K562 (cell line): ENCODE results near the gene LPCAT3. TPM values are rescaled to one million over a fixed set of nuclear protein-coding genes. Genes with fewer than 3 reads are reported as not detected.

Source experiments
- ATAC-seq: fragments of 200-7000 bp; cut with Tn5 transposase; 3 replicates; pipeline ENCODE4 v1.9.1; 2020; ENCODE audit warnings: moderate library complexity
- BruUV-seq: library from RNA; stranded (reverse); fragments of 400-500 nt; replicated peaks from 2 replicates; lab custom pipeline; 2021; lab: Mats Ljungman, UMichigan
- CTCF ChIA-PET: fragments of 300-600 bp; formaldehyde crosslinking; extraction: SDS; loops from one replicate; lab custom pipeline; 2021; ENCODE audit warnings: low intra/inter-chr PET ratio; lab: Yijun Ruan, JAX
- POLR2A ChIA-PET: fragments of 300-600, 350-650 bp; sonication (Branson Sonifier 250); formaldehyde crosslinking; extraction: SDS; loops from one replicate; lab custom pipeline; 2021; ENCODE audit warnings: antibody characterized with exemption, inconsistent platforms; lab: Yijun Ruan, JAX
- DNase-seq, 4 experiments: peaks; one replicate each; pipeline versions ENCODE4 v3.0.0 to v3.0.0-alpha.2; 2011 to 2018; ENCODE audit warnings: low spot score in 3 of 4, mixed read lengths in 3 of 4; ENCODE audit errors: extremely low read depth in 1 of 4
- FAIRE-seq: peaks from 2 replicates; lab custom pipeline; 2011; peaks lifted over from hg19 to GRCh38; lab: Jason Lieb, UNC
- H2AFZ ChIP-seq: 2 replicates; pipeline ENCODE4 v1.6.0; 2011; ENCODE audit warnings: low read depth, low read length, control low read depth, inconsistent platforms
- H3K27ac ChIP-seq: fragments of 200-600 bp; 3 replicates; pipeline ENCODE4 v1.8.0; 2011; ENCODE audit warnings: low read depth, mild to moderate bottlenecking, control low read depth, inconsistent platforms, low read length, moderate library complexity, mixed read lengths; ENCODE audit errors: extremely low read depth
- H3K27me3 ChIP-seq, 2 experiments: fragments of 300-600 bp in 1 of 2; 2 replicates in 1 of 2; 3 replicates in 1 of 2; pipeline versions ENCODE4 v1.6.0 to v1.8.0; 2011; ENCODE audit warnings: inconsistent platforms in 2 of 2, low read length in 2 of 2, mild to moderate bottlenecking in 1 of 2, mixed read lengths in 1 of 2, moderate library complexity in 1 of 2; ENCODE audit not compliant: control insufficient read depth in 2 of 2, insufficient read depth in 2 of 2
- H3K36me3 ChIP-seq: fragments of 300-600 bp; 3 replicates; pipeline ENCODE4 v1.8.0; 2011; ENCODE audit warnings: mild to moderate bottlenecking, low read length, inconsistent platforms; ENCODE audit not compliant: control insufficient read depth, insufficient read depth
- H3K4me1 ChIP-seq, 2 experiments: fragments of 200-600 bp in 1 of 2; replicated peaks in 1 of 2; 2 replicates in 1 of 2; 3 replicates in 1 of 2; pipeline versions ENCODE4 v1.5.1 to v1.8.0; 2011; ENCODE audit warnings: inconsistent platforms in 2 of 2, low read length in 2 of 2, mild to moderate bottlenecking in 1 of 2, mixed read lengths in 1 of 2, moderate library complexity in 1 of 2; ENCODE audit not compliant: control insufficient read depth in 2 of 2, insufficient read depth in 2 of 2
- H3K4me2 ChIP-seq: 2 replicates; pipeline ENCODE4 v1.6.1; 2011; ENCODE audit warnings: low read length, control low read depth, inconsistent platforms, mixed read lengths; ENCODE audit not compliant: insufficient read depth
- H3K4me3 ChIP-seq: fragments of 200-600 bp; sonication (generic), shearing (Covaris generic); 2 replicates; pipeline ENCODE4 v1.5.1; 2016; ENCODE audit warnings: control low read depth, inconsistent platforms
- H3K79me2 ChIP-seq: fragments of 200-600 bp; 3 replicates; pipeline ENCODE4 v1.8.0; 2011; ENCODE audit warnings: low read length, inconsistent platforms; ENCODE audit not compliant: control insufficient read depth, insufficient read depth
- H3K9ac ChIP-seq, 2 experiments: 2 replicates each; pipeline versions ENCODE4 v1.6.0 to v1.6.1; 2011; ENCODE audit warnings: low read depth in 2 of 2, low read length in 2 of 2, control low read depth in 1 of 2, inconsistent platforms in 1 of 2, mild to moderate bottlenecking in 1 of 2, mixed read lengths in 1 of 2; ENCODE audit not compliant: insufficient read depth in 1 of 2
- H3K9me1 ChIP-seq: one replicate; pipeline ENCODE4 v1.6.0; 2011; ENCODE audit warnings: inconsistent platforms, mild to moderate bottlenecking, low read length, moderate library complexity; ENCODE audit not compliant: control insufficient read depth, insufficient read depth
- H3K9me3 ChIP-seq: replicated peaks from 2 replicates; pipeline ENCODE4 v1.5.1; 2011; ENCODE audit warnings: low read depth, low read length, inconsistent platforms; ENCODE audit not compliant: control insufficient read depth, insufficient read depth
- H4K20me1 ChIP-seq: replicated peaks from 2 replicates; pipeline ENCODE4 v1.6.1; 2011; ENCODE audit warnings: low read length, inconsistent platforms, mixed read lengths; ENCODE audit not compliant: control insufficient read depth, insufficient read depth
- ADNP ChIP-seq: fragments of 200-800 bp; sonication (Bioruptor generic); IDR thresholded peaks from 2 replicates; pipeline ENCODE4 v1.6.1; 2016; ENCODE audit warnings: missing genetic modification characterization, missing compliant biosample characterization
- ETS2 ChIP-seq: IDR thresholded peaks from 2 replicates; pipeline ENCODE4 v1.6.1; 2016; ENCODE audit warnings: borderline replicate concordance, missing genetic modification characterization, mild to moderate bottlenecking, moderate library complexity, missing compliant biosample characterization; ENCODE audit not compliant: poor library complexity, severe bottlenecking
- HEY1 ChIP-seq: fragments of 250-450 bp; sonication (Bioruptor Pico); IDR thresholded peaks from 2 replicates; pipeline ENCODE4 v1.5.0; 2020; ENCODE audit warnings: mild to moderate bottlenecking, moderate library complexity, borderline replicate concordance
- HNRNPL ChIP-seq: fragments of 200-400 bp; formaldehyde crosslinking; IDR thresholded peaks from 2 replicates; pipeline ENCODE4 v1.6.1; 2017; ENCODE audit warnings: low read depth, mild to moderate bottlenecking, low read length
- MAFG ChIP-seq: fragments of 450-650 bp; conservative IDR thresholded peaks from 2 replicates; pipeline ENCODE4 v1.6.1; 2016; ENCODE audit warnings: missing genetic modification characterization, missing compliant biosample characterization
- RBM15 ChIP-seq: fragments of 200-400 bp; formaldehyde crosslinking; IDR thresholded peaks from 2 replicates; pipeline ENCODE4 v1.6.1; 2018; ENCODE audit warnings: mild to moderate bottlenecking, low read length, moderate library complexity; ENCODE audit not compliant: insufficient read depth
- TEAD2 ChIP-seq: fragments of 450-650 bp; IDR thresholded peaks from 2 replicates; pipeline ENCODE4 v1.6.1; 2016; ENCODE audit warnings: missing genetic modification characterization, control low read depth, missing compliant biosample characterization
- ZKSCAN1 ChIP-seq: fragments of 150-350 bp; IDR thresholded peaks from 2 replicates; pipeline ENCODE4 v1.6.1; 2016; ENCODE audit warnings: low read depth, low read length
- ZNF354B ChIP-seq: fragments of 250-450 bp; sonication (Bioruptor Pico); IDR thresholded peaks from 2 replicates; pipeline ENCODE4 v1.4.0; 2020
- ZNF830 ChIP-seq: fragments of 250-450 bp; sonication (Bioruptor Pico); IDR thresholded peaks from 2 replicates; pipeline ENCODE4 v1.5.0; 2021; ENCODE audit warnings: mild to moderate bottlenecking
- WGBS: fragments of 100-300 bp; shearing (Covaris generic); methylation state at CpG from one replicate; pipeline ENCODE4 v1.1.6; 2016; ENCODE audit warnings: low coverage, mixed read lengths; ENCODE audit not compliant: insufficient coverage; ENCODE audit errors: missing lambda C conversion rate; 5-methylcytosine and 5-hydroxymethylcytosine counted together
- in situ Hi-C: fragments of 300-500 bp; cut with MboI; formaldehyde crosslinking; loops from 4 replicates; pipeline ENCODE4 v1.15.0; 2018; ENCODE audit warnings: inconsistent platforms, mixed read lengths
- intact Hi-C: fragments of 100-400 bp; cut with micrococcal nuclease; formaldehyde crosslinking; loops from 2 replicates; pipeline ENCODE4 v1.14.2; 2022
- polyA plus RNA-seq, 8 experiments: library from polyadenylated mRNA; depleted of rRNA in 4 of 8; stranded (reverse) in 5 of 8; unstranded in 3 of 8; fragments of >200 nt; fragmentation: Nextera tagmentation in 2 of 8; fragmentation: Illumina TruSeq in 1 of 8; extraction: Ambion mirVana in 2 of 8; extraction: Trizol in 1 of 8; gene quantifications; 2 replicates each; pipeline versions ENCODE4 v1.2.1 to v1.2.3, GENCODE V29; 2011 to 2014; ENCODE audit warnings: inconsistent platforms in 1 of 8, missing spikeins in 1 of 8
- total RNA-seq, 7 experiments: library from RNA; depleted of rRNA in 6 of 7; stranded (reverse); fragments of >200 nt in 6 of 7; fragmentation: Illumina TruSeq in 2 of 7; extraction: Trizol in 2 of 7; gene quantifications; 2 replicates each; pipeline versions ENCODE4 v1.2.1 to v1.2.3, GENCODE V29; 2011 to 2021; ENCODE audit warnings: low replicate concordance in 1 of 7
- TF ChIP-seq, protein P1 (sequence below): IDR thresholded peaks from 2 replicates; pipeline ENCODE4 v1.6.1; 2011; ENCODE audit not compliant: insufficient read length; ENCODE audit errors: extremely low read depth
- TF ChIP-seq, protein P2 (sequence below): fragments of 450-650 bp; formaldehyde crosslinking; IDR thresholded peaks from 2 replicates; pipeline ENCODE4 v1.4.0; 2022; ENCODE audit warnings: missing genetic modification characterization
- TF ChIP-seq, protein P3 (sequence below): fragments of 250-450 bp; sonication (Bioruptor Pico); IDR thresholded peaks from 2 replicates; pipeline ENCODE4 v1.5.0; 2021
- TF ChIP-seq, protein P4 (sequence below): fragments of 450-650 bp; IDR thresholded peaks from 2 replicates; pipeline ENCODE4 v1.6.1; 2016; ENCODE audit warnings: low read depth, mild to moderate bottlenecking, moderate library complexity
- TF ChIP-seq, protein P5 (sequence below), 2 experiments: fragments of 200-800 bp in 1 of 2; sonication (Bioruptor generic) in 1 of 2; sonication (generic) in 1 of 2; formaldehyde crosslinking in 1 of 2; IDR thresholded peaks in 1 of 2; conservative IDR thresholded peaks in 1 of 2; 2 replicates each; pipeline versions ENCODE4 v1.5.0 to v1.6.1; 2016 to 2020; ENCODE audit warnings: missing compliant biosample characterization in 1 of 2, missing genetic modification characterization in 1 of 2, missing genetic modification reagents in 1 of 2

The LPCAT3 gene
- total and polyA plus RNA-seq, 9 of the 15 experiments (the other 6 are each of a cell fraction or from before 2014, with no cell fraction given): 4.9 to 52.5 (median 25.3) TPM

DNA sequence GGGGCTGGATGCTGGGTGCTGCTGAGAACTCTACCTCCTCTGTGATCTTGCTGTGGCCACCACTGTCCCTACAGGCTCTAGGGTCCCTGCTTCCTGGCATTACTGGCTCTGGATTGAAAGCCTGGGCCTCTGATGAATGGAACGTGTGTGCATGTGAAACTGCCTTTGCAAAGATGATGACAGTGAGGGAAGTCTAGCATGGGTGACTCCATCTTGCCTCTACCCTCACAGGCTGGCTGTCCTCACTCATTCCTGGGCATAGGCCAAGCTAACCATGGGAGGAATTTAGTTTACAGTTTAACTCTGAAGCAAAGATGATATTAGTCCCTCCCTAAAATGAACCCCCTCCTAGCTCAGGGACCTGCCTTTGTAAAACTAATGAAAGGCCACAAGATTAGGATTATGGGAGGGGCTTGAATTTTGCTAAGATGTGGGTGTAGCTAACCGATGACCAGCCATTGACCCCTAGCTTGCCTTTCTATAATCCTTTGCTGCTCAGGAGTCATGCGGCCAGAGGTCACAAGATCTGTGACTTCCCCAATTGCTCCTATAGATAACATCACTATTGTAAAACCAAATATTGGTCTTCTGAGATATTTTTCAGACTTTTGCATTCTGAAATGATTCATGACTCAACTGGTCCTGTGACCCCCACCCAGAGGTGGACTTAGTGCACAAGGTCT lies 40.0 kb upstream of the LPCAT3 start:
- Histone ChIP-seq H3K27ac (no peak overlapping the region), H3K9me3 (no peaks in the 10 kb centered on the region), H3K4me3 (no peak overlapping the region), H3K9ac (peak overlapping the region in 1 of 2 experiments; percentile 38; a peak in 1 of 4 replicates), H3K27me3 (no peaks in the 10 kb centered on the region), H3K4me2 (peak overlapping the region; percentile 32; the same call in 1 of the 2 replicates), H3K36me3 (no peaks in the 10 kb centered on the region), H4K20me1 (no peaks in the 10 kb centered on the region), H3K4me1 (peaks cover 11 to 18% of the 10 kb centered on the region in 2 experiments; a peak in 3 of 5 replicates), H3K9me1 (no peaks in the 10 kb centered on the region), H2AFZ (0 out of 2 replicates have a peak overlapping the region, but pooled peaks have one; percentile 12), H3K79me2 (no peaks in the 10 kb centered on the region)
- ChIA-PET POLR2A (interaction anchor here (0.6 to 1.2 kb wide), 5 partner anchors 8 to 65 kb away, joined by 3 to 4 read pairs (median 3); no protein-coding TSS in a partner anchor), CTCF (no interaction called here)
- intact Hi-C loops: no loop called here
- ATAC-seq (peak; percentile 73), FAIRE-seq (peak; percentile 66), DNase-seq (peak in 1 of 4 experiments; percentile 54)
- in situ Hi-C loops: no loop called here
- 6% methylated on average over 2 of the region's 3 CpGs for WGBS
- BruUV-seq: no TSS peak
- TF ChIP-seq, protein P1, sequence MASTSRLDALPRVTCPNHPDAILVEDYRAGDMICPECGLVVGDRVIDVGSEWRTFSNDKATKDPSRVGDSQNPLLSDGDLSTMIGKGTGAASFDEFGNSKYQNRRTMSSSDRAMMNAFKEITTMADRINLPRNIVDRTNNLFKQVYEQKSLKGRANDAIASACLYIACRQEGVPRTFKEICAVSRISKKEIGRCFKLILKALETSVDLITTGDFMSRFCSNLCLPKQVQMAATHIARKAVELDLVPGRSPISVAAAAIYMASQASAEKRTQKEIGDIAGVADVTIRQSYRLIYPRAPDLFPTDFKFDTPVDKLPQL: no peak
- TF ChIP-seq HNRNPL: no peak
- TF ChIP-seq ZKSCAN1: no peak
- TF ChIP-seq, protein P2, sequence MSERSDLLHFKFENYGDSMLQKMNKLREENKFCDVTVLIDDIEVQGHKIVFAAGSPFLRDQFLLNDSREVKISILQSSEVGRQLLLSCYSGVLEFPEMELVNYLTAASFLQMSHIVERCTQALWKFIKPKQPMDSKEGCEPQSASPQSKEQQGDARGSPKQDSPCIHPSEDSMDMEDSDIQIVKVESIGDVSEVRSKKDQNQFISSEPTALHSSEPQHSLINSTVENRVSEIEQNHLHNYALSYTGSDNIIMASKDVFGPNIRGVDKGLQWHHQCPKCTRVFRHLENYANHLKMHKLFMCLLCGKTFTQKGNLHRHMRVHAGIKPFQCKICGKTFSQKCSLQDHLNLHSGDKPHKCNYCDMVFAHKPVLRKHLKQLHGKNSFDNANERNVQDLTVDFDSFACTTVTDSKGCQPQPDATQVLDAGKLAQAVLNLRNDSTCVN (CRISPR knock-in tag): peak; percentile 50; the same call in 1 of the 2 replicates
- peak; percentile 59; the same call in 1 of the 2 replicates for TF ChIP-seq ZNF354B
- TF ChIP-seq HEY1: no peak
- TF ChIP-seq, protein P3, sequence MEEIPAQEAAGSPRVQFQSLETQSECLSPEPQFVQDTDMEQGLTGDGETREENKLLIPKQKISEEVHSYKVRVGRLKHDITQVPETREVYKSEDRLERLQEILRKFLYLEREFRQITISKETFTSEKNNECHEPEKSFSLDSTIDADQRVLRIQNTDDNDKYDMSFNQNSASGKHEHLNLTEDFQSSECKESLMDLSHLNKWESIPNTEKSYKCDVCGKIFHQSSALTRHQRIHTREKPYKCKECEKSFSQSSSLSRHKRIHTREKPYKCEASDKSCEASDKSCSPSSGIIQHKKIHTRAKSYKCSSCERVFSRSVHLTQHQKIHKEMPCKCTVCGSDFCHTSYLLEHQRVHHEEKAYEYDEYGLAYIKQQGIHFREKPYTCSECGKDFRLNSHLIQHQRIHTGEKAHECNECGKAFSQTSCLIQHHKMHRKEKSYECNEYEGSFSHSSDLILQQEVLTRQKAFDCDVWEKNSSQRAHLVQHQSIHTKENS (CRISPR knock-in tag): no peak
- TF ChIP-seq ADNP (tag): no peak
- TF ChIP-seq TEAD2: 0 out of 2 replicates have a peak, but pooled peaks have one; percentile 12
- no peak for TF ChIP-seq MAFG (tag)
- TF ChIP-seq, protein P4, sequence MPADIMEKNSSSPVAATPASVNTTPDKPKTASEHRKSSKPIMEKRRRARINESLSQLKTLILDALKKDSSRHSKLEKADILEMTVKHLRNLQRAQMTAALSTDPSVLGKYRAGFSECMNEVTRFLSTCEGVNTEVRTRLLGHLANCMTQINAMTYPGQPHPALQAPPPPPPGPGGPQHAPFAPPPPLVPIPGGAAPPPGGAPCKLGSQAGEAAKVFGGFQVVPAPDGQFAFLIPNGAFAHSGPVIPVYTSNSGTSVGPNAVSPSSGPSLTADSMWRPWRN: peak; percentile 9; the same call in 1 of the 2 replicates
- TF ChIP-seq, protein P5, sequence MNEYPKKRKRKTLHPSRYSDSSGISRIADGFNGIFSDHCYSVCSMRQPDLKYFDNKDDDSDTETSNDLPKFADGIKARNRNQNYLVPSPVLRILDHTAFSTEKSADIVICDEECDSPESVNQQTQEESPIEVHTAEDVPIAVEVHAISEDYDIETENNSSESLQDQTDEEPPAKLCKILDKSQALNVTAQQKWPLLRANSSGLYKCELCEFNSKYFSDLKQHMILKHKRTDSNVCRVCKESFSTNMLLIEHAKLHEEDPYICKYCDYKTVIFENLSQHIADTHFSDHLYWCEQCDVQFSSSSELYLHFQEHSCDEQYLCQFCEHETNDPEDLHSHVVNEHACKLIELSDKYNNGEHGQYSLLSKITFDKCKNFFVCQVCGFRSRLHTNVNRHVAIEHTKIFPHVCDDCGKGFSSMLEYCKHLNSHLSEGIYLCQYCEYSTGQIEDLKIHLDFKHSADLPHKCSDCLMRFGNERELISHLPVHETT (CRISPR knock-in tag; conservative IDR thresholded peaks at IDR 0.05 in 1 of 2, IDR thresholded peaks at IDR 0.05 in 1 of 2): peak in 1 of 2 experiments; percentile 69; a peak in 2 of 4 replicates
- peak; percentile 64; the same call in 1 of the 2 replicates for TF ChIP-seq ZNF830 (CRISPR knock-in tag)
- TF ChIP-seq ETS2 (tag): no peak
- no peak for TF ChIP-seq RBM15
